ENCODE results near the gene TOR4A.

- TF ChIP-seq IRF2 (CRISPR knock-in tag; IDR thresholded peaks at IDR 0.05) (no peak), E2F1 (CRISPR knock-in tag; IDR thresholded peaks at IDR 0.05) (no peak)
These were observed 46.2 kb downstream of the TOR4A start for GRCh38 chr9:137323531-137324331.
